DOHH2 (cell line): ENCODE measurements around the gene MYCN.

Experiments used
- H3F3A ChIP-seq: fragments of 200-600 bp; sonication (generic), shearing (Covaris generic); 2 replicates; pipeline ENCODE4 v1.6.0; 2016; ENCODE audit warnings: antibody characterized with exemption, mild to moderate bottlenecking; ENCODE audit not compliant: control insufficient read depth, insufficient read depth
- H3K27ac ChIP-seq: fragments of 200-600 bp; sonication (generic); 2 replicates; pipeline ENCODE4 v1.5.1; 2014; ENCODE audit warnings: low read depth, mild to moderate bottlenecking, low read length, moderate library complexity
- H3K27me3 ChIP-seq: fragments of 200-600 bp; sonication (generic); 2 replicates; pipeline ENCODE4 v1.6.1; 2014; ENCODE audit warnings: mild to moderate bottlenecking, low read length, mixed read lengths; ENCODE audit not compliant: control insufficient read depth
- H3K36me3 ChIP-seq: fragments of 200-600 bp; sonication (generic); 2 replicates; pipeline ENCODE4 v1.6.1; 2014; ENCODE audit warnings: mild to moderate bottlenecking, low read length, moderate library complexity, mixed read lengths; ENCODE audit not compliant: control insufficient read depth
- H3K4me1 ChIP-seq: fragments of 200-600 bp; sonication (generic); 2 replicates; pipeline ENCODE4 v1.6.1; 2014; ENCODE audit warnings: mild to moderate bottlenecking, low read length, mixed read lengths; ENCODE audit not compliant: control insufficient read depth
- H3K4me2 ChIP-seq: fragments of 200-600 bp; sonication (generic); 2 replicates; pipeline ENCODE4 v1.6.0; 2014; ENCODE audit warnings: mild to moderate bottlenecking, low read length, moderate library complexity
- H3K4me3 ChIP-seq: fragments of 200-600 bp; sonication (generic); 2 replicates; pipeline ENCODE4 v1.5.1; 2014; ENCODE audit warnings: mild to moderate bottlenecking, low read length, mixed read lengths
- H3K79me2 ChIP-seq: fragments of 200-600 bp; sonication (generic); 2 replicates; pipeline ENCODE4 v1.6.1; 2014; ENCODE audit warnings: mild to moderate bottlenecking, low read length, mixed read lengths; ENCODE audit not compliant: control insufficient read depth
- H3K9me2 ChIP-seq: fragments of 200-600 bp; sonication (generic); replicated peaks from 2 replicates; pipeline ENCODE4 v1.6.1; 2014; ENCODE audit warnings: mild to moderate bottlenecking, low read length, mixed read lengths; ENCODE audit not compliant: control insufficient read depth
- H3K9me3 ChIP-seq: fragments of 200-600 bp; sonication (generic); 2 replicates; pipeline ENCODE4 v1.6.1; 2014; ENCODE audit warnings: antibody characterized with exemption, low read length, mixed read lengths; ENCODE audit not compliant: control insufficient read depth, insufficient read depth
- H4K20me1 ChIP-seq: fragments of 200-600 bp; sonication (generic); 2 replicates; pipeline ENCODE4 v1.6.0; 2014; ENCODE audit warnings: low read depth, mild to moderate bottlenecking, antibody characterized with exemption, low read length, moderate library complexity; ENCODE audit not compliant: control insufficient read depth, insufficient read depth
- CTCF ChIP-seq: fragments of 200-600 bp; sonication (generic); IDR thresholded peaks from one replicate; pipeline ENCODE4 v1.5.1; 2014; ENCODE audit warnings: antibody characterized with exemption, mild to moderate bottlenecking, low read depth, low read length; ENCODE audit not compliant: poor library complexity, severe bottlenecking
- EZH2phosphoT487 ChIP-seq: fragments of 200-600 bp; sonication (generic); IDR thresholded peaks from 2 replicates; pipeline ENCODE4 v1.6.1; 2017; ENCODE audit warnings: borderline replicate concordance, mild to moderate bottlenecking, antibody characterized with exemption, low read length, moderate library complexity, mixed read lengths

The MYCN gene

GRCh38 chr2:15964936-15965563, 24.7 kb downstream of the MYCN start:
- no peak overlapping the region for H3K27ac ChIP-seq
- no peaks in the 10 kb centered on the region for H3F3A ChIP-seq
- H4K20me1 ChIP-seq, result no peaks in the 10 kb centered on the region
- no peak overlapping the region for H3K4me3 ChIP-seq
- no peak overlapping the region for H3K4me2 ChIP-seq
- no peaks in the 10 kb centered on the region for H3K9me2 ChIP-seq
- no peak for TF ChIP-seq EZH2phosphoT487
- TF ChIP-seq CTCF, result no peak
- no peaks in the 10 kb centered on the region for H3K9me3 ChIP-seq
- H3K36me3 ChIP-seq, result no peaks in the 10 kb centered on the region
- H3K4me1 ChIP-seq, result no peaks in the 10 kb centered on the region
- no peaks in the 10 kb centered on the region for H3K79me2 ChIP-seq
- H3K27me3 ChIP-seq, result no peaks in the 10 kb centered on the region

- Histone ChIP-seq H3K4me3 (no peak overlapping the region), H3K79me2 (no peaks in the 10 kb centered on the region), H3K9me3 (no peaks in the 10 kb centered on the region), H3K4me1 (no peaks in the 10 kb centered on the region), H3K36me3 (no peaks in the 10 kb centered on the region), H3K4me2 (no peak overlapping the region), H3K27me3 (no peaks in the 10 kb centered on the region), H3K27ac (no peak overlapping the region), H3K9me2 (no peaks in the 10 kb centered on the region), H4K20me1 (no peaks in the 10 kb centered on the region), H3F3A (no peaks in the 10 kb centered on the region)
- TF ChIP-seq CTCF (no peak), EZH2phosphoT487 (no peak)
Observed at GRCh38 chr2:15965564-15966019, 25.2 kb downstream of the MYCN start.

- Histone ChIP-seq H3K36me3 (no peaks in the 10 kb centered on the region), H3K4me1 (no peaks in the 10 kb centered on the region), H3K27ac (no peak overlapping the region), H4K20me1 (no peaks in the 10 kb centered on the region), H3K4me2 (no peak overlapping the region), H3K27me3 (no peaks in the 10 kb centered on the region), H3K79me2 (no peaks in the 10 kb centered on the region), H3K9me3 (no peaks in the 10 kb centered on the region), H3F3A (no peaks in the 10 kb centered on the region), H3K4me3 (no peak overlapping the region), H3K9me2 (no peaks in the 10 kb centered on the region)
- TF ChIP-seq CTCF (no peak), EZH2phosphoT487 (no peak)
Observed at GRCh38 chr2:15967415-15968279, 27.3 kb downstream of the MYCN start.
